ENCODE results near the gene ADAMTS1.
"Not testable (repeated sequence)": the region's sequence is repeated elsewhere in the genome, so short reads cannot be mapped to it uniquely, and the experiment has no call there.

ADAMTS1 gene

GRCh38 chr21:26874347-26874746 lies 29.1 kb upstream of the ADAMTS1 start:
- H4K20me1 ChIP-seq (ENCODE audit: insufficient read depth, low read length, poor library complexity, severe bottlenecking): no peaks in the 10 kb centered on the region
- no peaks in the 10 kb centered on the region for H3K4me1 ChIP-seq (ENCODE audit: insufficient read depth, low read length, poor library complexity, severe bottlenecking)
- no peak overlapping the region for H3K4me3 ChIP-seq (ENCODE audit: low read length, poor library complexity, severe bottlenecking)
- no peaks in the 10 kb centered on the region for H3K9me2 ChIP-seq (replicated peaks; ENCODE audit: low read depth, low read length)
- no peaks in the 10 kb centered on the region for H3K79me2 ChIP-seq (ENCODE audit: insufficient read depth, low read length)
- TF ChIP-seq CTCF (conservative IDR thresholded peaks at IDR 0.05; ENCODE audit: low read length): no peak
- TF ChIP-seq EZH2phosphoT487 (IDR thresholded peaks at IDR 0.05; ENCODE audit: borderline replicate concordance): no peak
- H3K9ac ChIP-seq (ENCODE audit: low read depth, low read length, poor library complexity, severe bottlenecking): no peak overlapping the region
- H3F3A ChIP-seq (ENCODE audit: low read depth): no peaks in the 10 kb centered on the region
- no peaks in the 10 kb centered on the region for H3K36me3 ChIP-seq (ENCODE audit: insufficient read depth, low read length)
- H2AFZ ChIP-seq (ENCODE audit: low read length): no peak overlapping the region
- no peaks in the 10 kb centered on the region for H3K27me3 ChIP-seq (ENCODE audit: insufficient read depth, low read length, poor library complexity, severe bottlenecking)
- H3K9me3 ChIP-seq (ENCODE audit: insufficient read depth, low read depth, low read length): no peaks in the 10 kb centered on the region
- no peak overlapping the region for H3K4me2 ChIP-seq (ENCODE audit: low read depth, low read length, poor library complexity, severe bottlenecking)

GRCh38 chr21:26865857-26866256 lies 20.6 kb upstream of the ADAMTS1 start:
- Histone ChIP-seq H3F3A (ENCODE audit: low read depth) (no peaks in the 10 kb centered on the region), H3K9ac (ENCODE audit: low read depth, low read length, poor library complexity, severe bottlenecking) (no peak overlapping the region), H3K4me2 (ENCODE audit: low read depth, low read length, poor library complexity, severe bottlenecking) (no peak overlapping the region), H4K20me1 (ENCODE audit: insufficient read depth, low read length, poor library complexity, severe bottlenecking) (no peaks in the 10 kb centered on the region), H3K79me2 (ENCODE audit: insufficient read depth, low read length) (no peaks in the 10 kb centered on the region), H3K9me3 (ENCODE audit: insufficient read depth, low read depth, low read length) (no peaks in the 10 kb centered on the region), H3K27me3 (ENCODE audit: insufficient read depth, low read length, poor library complexity, severe bottlenecking) (no peaks in the 10 kb centered on the region), H3K4me3 (ENCODE audit: low read length, poor library complexity, severe bottlenecking) (no peak overlapping the region), H2AFZ (ENCODE audit: low read length) (no peak overlapping the region), H3K9me2 (replicated peaks; ENCODE audit: low read depth, low read length) (no peaks in the 10 kb centered on the region), H3K4me1 (ENCODE audit: insufficient read depth, low read length, poor library complexity, severe bottlenecking) (no peaks in the 10 kb centered on the region), H3K36me3 (ENCODE audit: insufficient read depth, low read length) (no peaks in the 10 kb centered on the region)
- TF ChIP-seq EZH2phosphoT487 (IDR thresholded peaks at IDR 0.05; ENCODE audit: borderline replicate concordance) (no peak), CTCF (conservative IDR thresholded peaks at IDR 0.05; ENCODE audit: low read length) (no peak)

- not testable (repeated sequence) for H3K4me2 ChIP-seq (ENCODE audit: low read depth, low read length, poor library complexity, severe bottlenecking); H3K9me3 ChIP-seq (ENCODE audit: insufficient read depth, low read depth, low read length); H3F3A ChIP-seq (ENCODE audit: low read depth); H2AFZ ChIP-seq (ENCODE audit: low read length); H3K27me3 ChIP-seq (ENCODE audit: insufficient read depth, low read length, poor library complexity, severe bottlenecking); H3K79me2 ChIP-seq (ENCODE audit: insufficient read depth, low read length); H4K20me1 ChIP-seq (ENCODE audit: insufficient read depth, low read length, poor library complexity, severe bottlenecking); H3K4me3 ChIP-seq (ENCODE audit: low read length, poor library complexity, severe bottlenecking); H3K9me2 ChIP-seq (replicated peaks; ENCODE audit: low read depth, low read length); H3K36me3 ChIP-seq (ENCODE audit: insufficient read depth, low read length); H3K4me1 ChIP-seq (ENCODE audit: insufficient read depth, low read length, poor library complexity, severe bottlenecking); H3K9ac ChIP-seq (ENCODE audit: low read depth, low read length, poor library complexity, severe bottlenecking)
Observed at GRCh38 chr21:26856871-26857350, 11.7 kb upstream of the ADAMTS1 start.

- H2AFZ ChIP-seq (ENCODE audit: low read length); H3K9ac ChIP-seq (ENCODE audit: low read depth, low read length, poor library complexity, severe bottlenecking); H3K4me3 ChIP-seq (ENCODE audit: low read length, poor library complexity, severe bottlenecking); H4K20me1 ChIP-seq (ENCODE audit: insufficient read depth, low read length, poor library complexity, severe bottlenecking); H3K79me2 ChIP-seq (ENCODE audit: insufficient read depth, low read length); H3K9me2 ChIP-seq (replicated peaks; ENCODE audit: low read depth, low read length); H3F3A ChIP-seq (ENCODE audit: low read depth); H3K9me3 ChIP-seq (ENCODE audit: insufficient read depth, low read depth, low read length); H3K4me2 ChIP-seq (ENCODE audit: low read depth, low read length, poor library complexity, severe bottlenecking); H3K27me3 ChIP-seq (ENCODE audit: insufficient read depth, low read length, poor library complexity, severe bottlenecking); H3K4me1 ChIP-seq (ENCODE audit: insufficient read depth, low read length, poor library complexity, severe bottlenecking); H3K36me3 ChIP-seq (ENCODE audit: insufficient read depth, low read length): not testable (repeated sequence)
Observed at GRCh38 chr21:26854695-26855094, 9.5 kb upstream of the ADAMTS1 start.
